ENCODE data around the gene TGFBR3. TPM values are rescaled to one million over a fixed set of nuclear protein-coding genes. Genes with fewer than 3 reads are reported as not detected.

The TGFBR3 gene
- total RNA-seq, 1 experiment from 2014 or later = 2.4 TPM

DNA sequence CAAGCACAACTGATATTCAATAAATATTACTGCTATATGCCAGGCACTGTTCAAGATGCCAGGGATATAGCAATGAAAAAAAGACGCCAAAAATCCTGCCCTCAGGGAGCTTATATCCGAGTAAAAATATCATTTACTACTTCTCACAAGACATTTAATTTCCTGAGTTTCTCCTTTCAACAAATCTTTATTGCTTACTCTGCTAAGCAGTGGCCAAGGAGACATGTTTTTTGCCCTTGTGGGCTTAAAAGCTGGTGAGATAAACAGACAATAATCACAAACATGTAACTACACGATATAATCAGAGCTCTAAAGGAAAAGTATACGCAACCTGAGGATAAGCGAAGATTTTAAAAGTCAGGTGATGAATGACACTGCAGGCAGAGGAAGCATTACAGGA, 19.5 kb downstream of the TGFBR3 start:
- H3K27ac Mint-ChIP-seq = peak overlapping the region in 1 of 3 experiments; percentile 2; a peak in 1 of 7 replicates
- Histone ChIP-seq H4K91ac (ENCODE audit: insufficient read length, low read depth, low read length) (no peak overlapping the region), H2AFZ (ENCODE audit: low read length) (no peak overlapping the region), H3K23me2 (ENCODE audit: insufficient read length, low read depth, low read length, poor library complexity, severe bottlenecking) (no peaks in the 10 kb centered on the region), H4K5ac (ENCODE audit: insufficient read length, low read depth, low read length) (no peak overlapping the region), H2BK120ac (ENCODE audit: low read depth, low read length, poor library complexity, severe bottlenecking) (no peak overlapping the region), H3K23ac (ENCODE audit: insufficient read length, low read depth, low read length) (no peak overlapping the region), H3K4me2 (ENCODE audit: insufficient read depth, insufficient read length, low read length) (no peak overlapping the region), H3K14ac (ENCODE audit: insufficient read depth, low read length) (no peak overlapping the region), H2BK15ac (ENCODE audit: low read depth, low read length) (no peak overlapping the region), H3K4ac (ENCODE audit: low read depth, low read length) (no peak overlapping the region), H3K9me3 (ENCODE audit: control insufficient read depth, low read depth, low read length) (no peaks in the 10 kb centered on the region), H3K56ac (ENCODE audit: insufficient read length, low read depth, low read length) (no peak overlapping the region), H3K27ac (ENCODE audit: insufficient read length, low read depth, low read length) (no peak overlapping the region), H3K9ac (ENCODE audit: extremely low read depth, insufficient read length, low read length) (no peak overlapping the region), H3K4me1 (ENCODE audit: insufficient read depth, low read length) (no peaks in the 10 kb centered on the region), H3K27me3 (ENCODE audit: insufficient read depth, low read length) (no peaks in the 10 kb centered on the region), H4K8ac (replicated peaks; ENCODE audit: insufficient read length, low read depth, low read length) (no peak overlapping the region), H4K20me1 (ENCODE audit: control insufficient read depth, insufficient read depth, insufficient read length) (no peaks in the 10 kb centered on the region), H2BK12ac (ENCODE audit: insufficient read length, low read depth, low read length) (no peak overlapping the region), H3K79me2 (ENCODE audit: insufficient read depth, low read length) (no peaks in the 10 kb centered on the region), H2BK20ac (ENCODE audit: low read depth, low read length, poor library complexity, severe bottlenecking) (no peak overlapping the region), H2AK5ac (ENCODE audit: insufficient read length, low read length) (no peak overlapping the region), H3K79me1 (ENCODE audit: insufficient read depth, low read depth, low read length, poor library complexity, severe bottlenecking) (no peaks in the 10 kb centered on the region), H3K18ac (ENCODE audit: insufficient read length, low read depth, low read length) (no peak overlapping the region), H3T11ph (ENCODE audit: low read length) (no peak overlapping the region), H2BK5ac (ENCODE audit: insufficient read length, low read length) (no peak overlapping the region)
- no peaks in the 10 kb centered on the region for H3K9me3 Mint-ChIP-seq
- no peak for DNase-seq
- H3K27me3 Mint-ChIP-seq (ENCODE audit: low read depth) = no peaks in the 10 kb centered on the region; the same call in 1 of the 2 replicates
- no peak for TF ChIP-seq CTCF (conservative IDR thresholded peaks at IDR 0.05)
- no peak overlapping the region for H3K4me3 Mint-ChIP-seq
- H3K4me1 Mint-ChIP-seq = no peaks in the 10 kb centered on the region
- no peaks in the 10 kb centered on the region for H3K36me3 Mint-ChIP-seq (ENCODE audit: insufficient read depth in 1 of 3, low read depth in 3 of 3)
- no CpG with 5 or more reads among the region's 5 CpGs for WGBS (ENCODE audit: extremely low coverage, insufficient read length, low lambda C conversion rate)
